K562 (cell line): ENCODE measurements around the gene PRXL2B. TPM values are rescaled to one million over a fixed set of nuclear protein-coding genes. Genes with fewer than 3 reads are reported as not detected.
A peak's percentile ranks its signal among the peaks of the same experiment; 100 is the strongest.

ENCODE experiments used
- CHD7 ChIP-seq: fragments of 200-600 bp; sonication (generic); IDR thresholded peaks from one replicate; pipeline ENCODE4 v1.6.1; 2012; ENCODE audit warnings: mild to moderate bottlenecking, low read depth, low read length, inconsistent platforms
- CTCF ChIP-seq, 3 experiments: IDR thresholded peaks in 2 of 3; conservative IDR thresholded peaks in 1 of 3; 2 replicates each; pipeline ENCODE4 v1.5.1; 2011 to 2012; ENCODE audit warnings: low read length in 3 of 3, mild to moderate bottlenecking in 3 of 3, control low read depth in 2 of 3, improper control_type of control experiment in 1 of 3, inconsistent platforms in 1 of 3, low read depth in 1 of 3, mixed read lengths in 1 of 3, moderate library complexity in 1 of 3; ENCODE audit not compliant: insufficient read depth in 2 of 3
- polyA plus RNA-seq, 8 experiments: library from polyadenylated mRNA; depleted of rRNA in 4 of 8; stranded (reverse) in 5 of 8; unstranded in 3 of 8; fragments of >200 nt; fragmentation: Nextera tagmentation in 2 of 8; fragmentation: Illumina TruSeq in 1 of 8; extraction: Ambion mirVana in 2 of 8; extraction: Trizol in 1 of 8; gene quantifications; 2 replicates each; pipeline versions ENCODE4 v1.2.1 to v1.2.3, GENCODE V29; 2011 to 2014; ENCODE audit warnings: inconsistent platforms in 1 of 8, missing spikeins in 1 of 8
- total RNA-seq, 7 experiments: library from RNA; depleted of rRNA in 6 of 7; stranded (reverse); fragments of >200 nt in 6 of 7; fragmentation: Illumina TruSeq in 2 of 7; extraction: Trizol in 2 of 7; gene quantifications; 2 replicates each; pipeline versions ENCODE4 v1.2.1 to v1.2.3, GENCODE V29; 2011 to 2021; ENCODE audit warnings: low replicate concordance in 1 of 7

The PRXL2B gene
- total and polyA plus RNA-seq, 9 of the 15 experiments (the other 6 are each of a cell fraction or from before 2014, with no cell fraction given) = 0.99 to 25.3 (median 11.8) TPM

GRCh38 chr1:2548068-2548589 lies 38.4 kb upstream of the PRXL2B start (continued):
- TF ChIP-seq CHD7 = no peak
- TF ChIP-seq CTCF (IDR thresholded peaks at IDR 0.05 in 2 of 3, conservative IDR thresholded peaks at IDR 0.05 in 1 of 3; ENCODE audit: insufficient read depth in 2 of 3, low read depth in 1 of 3, low read length in 3 of 3) = peak; percentile 94 to 97 (median 96)
